H1 (cell line): ENCODE results near the gene TCHH. TPM values are rescaled to one million over a fixed set of nuclear protein-coding genes. Genes with fewer than 3 reads are reported as not detected.

Experiments used
- CTCF ChIA-PET: fragments of 300-600 bp; sonication (Branson Sonifier 250); formaldehyde crosslinking; loops from one replicate; lab custom pipeline; 2021; ENCODE audit not compliant: partially characterized antibody; lab: Charles Lee
- POLR2A ChIA-PET: fragments of 300-600 bp; sonication (Branson Sonifier 250); formaldehyde crosslinking; loops from one replicate; lab custom pipeline; 2021; ENCODE audit warnings: inconsistent platforms; ENCODE audit not compliant: partially characterized antibody; lab: Charles Lee
- DNase-seq, 2 experiments: peaks; one replicate each; pipeline versions ENCODE4 v3.0.0 to v3.0.0-alpha.2; 2010 to 2022; ENCODE audit warnings: low spot score in 2 of 2, low read depth in 1 of 2, mixed read lengths in 1 of 2
- FAIRE-seq: peaks from 2 replicates; lab custom pipeline; 2011; peaks lifted over from hg19 to GRCh38; lab: Jason Lieb, UNC
- H2AFZ ChIP-seq: 2 replicates; pipeline ENCODE4 v1.8.1; 2012; ENCODE audit warnings: low read length, inconsistent platforms
- H2AK5ac ChIP-seq: 2 replicates; pipeline ENCODE4 v1.6.1; 2013; ENCODE audit warnings: low read depth, low read length
- H2BK120ac ChIP-seq: replicated peaks from 2 replicates; pipeline ENCODE3; 2013; ENCODE audit warnings: low read depth, low read length, inconsistent platforms
- H2BK12ac ChIP-seq: 2 replicates; pipeline ENCODE4 v1.6.1; 2013; ENCODE audit warnings: low read depth, low read length
- H2BK15ac ChIP-seq: 2 replicates; pipeline ENCODE4 v1.6.1; 2013; ENCODE audit warnings: low read length
- H2BK20ac ChIP-seq: 2 replicates; pipeline ENCODE4 v1.6.1; 2013; ENCODE audit warnings: low read length
- H2BK5ac ChIP-seq: 2 replicates; pipeline ENCODE4 v1.6.1; 2013; ENCODE audit warnings: low read depth, low read length
- H3K14ac ChIP-seq: 2 replicates; pipeline ENCODE4 v1.6.1; 2013; ENCODE audit warnings: inconsistent platforms; ENCODE audit not compliant: insufficient read length
- H3K18ac ChIP-seq: 2 replicates; pipeline ENCODE4 v1.6.1; 2013; ENCODE audit warnings: low read length; ENCODE audit errors: extremely low read depth
- H3K23ac ChIP-seq: 2 replicates; pipeline ENCODE4 v1.6.1; 2013; ENCODE audit warnings: inconsistent platforms; ENCODE audit not compliant: insufficient read length
- H3K23me2 ChIP-seq: 2 replicates; pipeline ENCODE4 v1.6.1; 2013; ENCODE audit warnings: low read depth, low read length
- H3K27ac ChIP-seq: 2 replicates; pipeline ENCODE4 v1.6.1; 2011; ENCODE audit warnings: low read depth, low read length, inconsistent platforms
- H3K27me3 ChIP-seq, 4 experiments: replicated peaks in 1 of 4; 1 replicate in 1 of 4; 2 replicates in 3 of 4; pipeline versions ENCODE4 v1.6.1 to v1.8.1; 2011 to 2013; ENCODE audit warnings: low read length in 3 of 4, mild to moderate bottlenecking in 3 of 4, inconsistent platforms in 2 of 4, mixed read lengths in 2 of 4, moderate library complexity in 1 of 4; ENCODE audit not compliant: control insufficient read depth in 3 of 4, insufficient read depth in 3 of 4; ENCODE audit errors: extremely low read depth in 1 of 4
- H3K36me3 ChIP-seq, 4 experiments: 2 replicates each; pipeline versions ENCODE4 v1.6.1 to v1.8.1; 2011 to 2013; ENCODE audit warnings: mild to moderate bottlenecking in 4 of 4, low read length in 3 of 4, moderate library complexity in 2 of 4, control low read depth in 1 of 4, inconsistent platforms in 1 of 4; ENCODE audit not compliant: insufficient read depth in 4 of 4, control insufficient read depth in 2 of 4
- H3K4ac ChIP-seq: replicated peaks from 2 replicates; pipeline ENCODE3; 2013; ENCODE audit warnings: low read length, low read depth, mixed read lengths, inconsistent platforms; ENCODE audit not compliant: insufficient read length
- H3K4me1 ChIP-seq, 4 experiments: replicated peaks in 1 of 4; 1 replicate in 1 of 4; 2 replicates in 3 of 4; pipeline versions ENCODE4 v1.6.1 to v1.8.1; 2011 to 2013; ENCODE audit warnings: low read length in 3 of 4, inconsistent platforms in 2 of 4, mixed read lengths in 1 of 4; ENCODE audit not compliant: insufficient read depth in 4 of 4, control insufficient read depth in 3 of 4
- H3K4me2 ChIP-seq, 2 experiments: 2 replicates each; pipeline versions ENCODE4 v1.6.1 to v1.8.1; 2011 to 2013; ENCODE audit warnings: low read depth in 2 of 2, low read length in 2 of 2, control low read depth in 1 of 2, inconsistent platforms in 1 of 2, mild to moderate bottlenecking in 1 of 2; ENCODE audit not compliant: insufficient read depth in 1 of 2
- H3K4me3 ChIP-seq, 4 experiments: fragments of 200-600, 300-600 bp in 1 of 4; sonication (generic), shearing (Covaris generic), sonication (Bioruptor Twin) in 1 of 4; 2 replicates each; pipeline versions ENCODE4 v1.5.1 to v1.8.1; 2011 to 2016; ENCODE audit warnings: low read length in 4 of 4, low read depth in 3 of 4, control low read depth in 2 of 4, inconsistent platforms in 2 of 4, mild to moderate bottlenecking in 2 of 4, mixed read lengths in 1 of 4, moderate library complexity in 1 of 4; ENCODE audit not compliant: insufficient read depth in 2 of 4; ENCODE audit errors: extremely low read depth in 1 of 4
- H3K56ac ChIP-seq: replicated peaks from 2 replicates; pipeline ENCODE3; 2013; ENCODE audit warnings: low read depth, mild to moderate bottlenecking, mixed read lengths, low read length, inconsistent platforms; ENCODE audit not compliant: insufficient read length
- H3K79me1 ChIP-seq: 2 replicates; pipeline ENCODE4 v1.6.1; 2013; ENCODE audit warnings: low read depth, low read length, control low read depth
- H3K79me2 ChIP-seq, 2 experiments: 2 replicates each; pipeline versions ENCODE4 v1.6.1 to v1.8.1; 2012 to 2013; ENCODE audit warnings: low read length in 2 of 2, mild to moderate bottlenecking in 2 of 2, inconsistent platforms in 1 of 2; ENCODE audit not compliant: insufficient read depth in 2 of 2, control insufficient read depth in 1 of 2
- H3K9ac ChIP-seq, 4 experiments: replicated peaks in 1 of 4; 1 replicate in 1 of 4; 2 replicates in 3 of 4; pipeline versions ENCODE4 v1.6.1 to v1.8.1; 2011 to 2013; ENCODE audit warnings: low read depth in 3 of 4, low read length in 3 of 4, control low read depth in 2 of 4, mild to moderate bottlenecking in 2 of 4, moderate library complexity in 2 of 4, inconsistent platforms in 1 of 4; ENCODE audit errors: extremely low read depth in 1 of 4
- H3K9me3 ChIP-seq, 2 experiments: 2 replicates each; pipeline versions ENCODE4 v1.6.1 to v1.8.1; 2012 to 2013; ENCODE audit warnings: mild to moderate bottlenecking in 2 of 2, moderate library complexity in 2 of 2, control low read depth in 1 of 2, inconsistent platforms in 1 of 2, low read depth in 1 of 2, low read length in 1 of 2, mixed read lengths in 1 of 2; ENCODE audit not compliant: insufficient read depth in 2 of 2
- H4K20me1 ChIP-seq, 2 experiments: replicated peaks in 1 of 2; 2 replicates each; pipeline versions ENCODE3 to v1.8.1; 2011 to 2013; ENCODE audit warnings: inconsistent platforms in 2 of 2, low read length in 2 of 2, mild to moderate bottlenecking in 1 of 2; ENCODE audit not compliant: insufficient read depth in 2 of 2, control insufficient read depth in 1 of 2
- H4K5ac ChIP-seq: 2 replicates; pipeline ENCODE4 v1.6.1; 2013; ENCODE audit warnings: low read length, low read depth, mixed read lengths, inconsistent platforms; ENCODE audit not compliant: insufficient read length
- H4K8ac ChIP-seq: 2 replicates; pipeline ENCODE4 v1.8.0; 2013; ENCODE audit warnings: mild to moderate bottlenecking, moderate library complexity, low read length, inconsistent platforms; ENCODE audit not compliant: insufficient read depth; ENCODE audit errors: extremely low read depth
- H4K91ac ChIP-seq: replicated peaks from 2 replicates; pipeline ENCODE3; 2013; ENCODE audit warnings: low read length, mixed read lengths, inconsistent platforms; ENCODE audit not compliant: insufficient read length
- NANOG ChIP-seq: IDR thresholded peaks from 2 replicates; pipeline ENCODE4 v1.6.1; 2011; ENCODE audit warnings: low read length, low read depth, mild to moderate bottlenecking, inconsistent platforms; ENCODE audit not compliant: insufficient read depth, poor library complexity, severe bottlenecking
- SP4 ChIP-seq: IDR thresholded peaks from 2 replicates; pipeline ENCODE4 v1.6.1; 2012; ENCODE audit warnings: low read length, inconsistent platforms
- whole genome bisulfite sequencing, 2 experiments: shearing (Covaris generic) in 1 of 2; methylation state at CpG; one replicate each; pipeline versions ENCODE4 v1.1.6 to v1.1.7; 2013 to 2015; ENCODE audit warnings: low lambda C conversion rate in 2 of 2, mixed read lengths in 2 of 2, inconsistent platforms in 1 of 2, low coverage in 1 of 2, missing lambda C conversion rate in 1 of 2; ENCODE audit not compliant: insufficient replicate concordance in 2 of 2, insufficient coverage in 1 of 2, insufficient read length in 1 of 2; ENCODE audit errors: extremely low coverage in 1 of 2, missing lambda C conversion rate in 1 of 2; 5-methylcytosine and 5-hydroxymethylcytosine counted together
- polyA plus RNA-seq, 7 experiments: library from polyadenylated mRNA; depleted of rRNA in 3 of 7; stranded (reverse) in 5 of 7; unstranded in 2 of 7; fragments of >200 nt in 5 of 7; fragments of 200-250 nt in 2 of 7; gene quantifications; 1 replicate in 5 of 7; 2 replicates in 1 of 7; 4 replicates in 1 of 7; pipeline versions ENCODE4 v1.2.1 to v1.2.3, GENCODE V29; 2011 to 2013; ENCODE audit warnings: missing spikeins in 2 of 7, mixed read lengths in 2 of 7
- total RNA-seq: library from RNA; stranded (reverse); fragmentation: NEBNext Ultra II Directional; extraction: Animal tissue kit (Norgen Biotek cat#: 25700); gene quantifications from 2 replicates; pipeline ENCODE4 v1.2.1, GENCODE V29; 2021

TCHH gene
- total and polyA plus RNA-seq, 2 of the 8 experiments (the other 6 are each of a cell fraction or from before 2014, with no cell fraction given), result 0.02 to 0.07 TPM

GRCh38 chr1:152109231-152109997 is 5.8 kb downstream of the TCHH start:
- no peak overlapping the region for H3K56ac ChIP-seq

More at GRCh38 chr1:152109231-152109997, 5.8 kb downstream of the TCHH start:
- Histone ChIP-seq H3K14ac (no peak overlapping the region), H3K9me3 (peaks cover 0 to 52% of the 10 kb centered on the region in 2 experiments; a peak in 2 of 4 replicates), H3K23ac (no peak overlapping the region), H4K91ac (no peak overlapping the region), H3K9ac (no peak overlapping the region), H3K23me2 (peaks cover 25% of the 10 kb centered on the region; the same call in 1 of the 2 replicates), H4K8ac (no peak overlapping the region), H3K27me3 (peaks cover 54 to 83% (median 77%) of the 10 kb centered on the region in 4 experiments), H2AFZ (no peak overlapping the region), H2BK120ac (no peak overlapping the region), H3K79me2 (no peaks in the 10 kb centered on the region), H3K36me3 (peaks cover 0 to 2% (median 0%) of the 10 kb centered on the region in 4 experiments; a peak in 1 of 8 replicates), H4K20me1 (peaks cover 0 to 1% of the 10 kb centered on the region in 2 experiments), H3K79me1 (no peaks in the 10 kb centered on the region), H2BK20ac (no peak overlapping the region), H3K4me3 (no peak overlapping the region), H2AK5ac (no peak overlapping the region), H3K4me1 (peaks cover 0 to 11% (median 4%) of the 10 kb centered on the region in 4 experiments; a peak in 5 of 7 replicates), H3K27ac (no peak overlapping the region), H4K5ac (no peak overlapping the region), H2BK5ac (no peak overlapping the region), H3K4me2 (no peak overlapping the region; a peak in 1 of 4 replicates), H3K18ac (no peak overlapping the region), H2BK15ac (peak overlapping the region; percentile 72; the same call in 1 of the 2 replicates), H2BK12ac (no peak overlapping the region), H3K4ac (no peak overlapping the region)
- TF ChIP-seq NANOG (no peak), SP4 (no peak)
- DNase-seq (peak in 1 of 2 experiments; percentile 54), FAIRE-seq (no peak)
- WGBS, 2 experiments, result 71% methylated on average over 25 of the region's 31 CpGs; no CpG with 5 or more reads in 1 of the 2 experiments
- ChIA-PET POLR2A (interaction anchor here (0.7 to 1.0 kb wide), 2 partner anchors 72 to 360 kb away, joined by 3 read pairs; partner anchors contain the start of gene S100A11), CTCF (interaction anchor here (0.6 to 2.4 kb wide), 6 partner anchors 57 to 1896 kb away, joined by 3 to 10 read pairs (median 3); no protein-coding TSS in a partner anchor)
